NCI-H146 (cell line): Measurements from ENCODE around the gene DGUOK.

Experiments
- DNase-seq: peaks from one replicate; lab custom pipeline; 2025; lab: John Stamatoyannopoulos, UW

The DGUOK gene

DNA sequence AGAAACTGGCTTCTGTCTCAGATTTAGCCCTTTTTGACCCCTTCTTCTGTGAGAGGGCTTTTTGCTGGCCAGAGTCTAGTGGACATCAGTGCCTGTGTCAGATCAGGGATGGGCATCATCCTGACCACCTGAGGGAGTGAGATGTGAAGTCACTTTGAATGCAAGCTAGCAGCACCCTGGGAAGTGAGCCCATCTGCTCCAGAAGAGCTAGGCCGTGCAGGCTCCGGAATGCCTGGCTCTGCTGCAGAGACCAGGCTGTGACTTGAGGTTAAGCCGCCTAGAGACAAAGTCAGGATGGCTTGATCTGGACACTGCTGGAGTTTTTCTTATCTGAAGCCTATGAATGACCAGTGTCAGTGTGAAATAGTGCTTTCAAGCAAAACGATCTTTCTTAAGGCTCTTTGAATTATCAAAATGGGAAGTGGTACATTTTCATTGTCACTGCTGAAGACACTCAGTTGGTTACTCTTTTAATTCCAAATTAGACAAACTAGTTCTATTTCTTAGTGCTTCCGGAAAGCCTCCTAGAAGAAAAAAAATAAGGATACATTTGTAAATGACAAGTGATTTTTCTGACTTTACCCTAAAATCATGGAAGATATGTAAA is 20.8 kb downstream of the DGUOK start:
- DNase-seq, result no peak

DNA sequence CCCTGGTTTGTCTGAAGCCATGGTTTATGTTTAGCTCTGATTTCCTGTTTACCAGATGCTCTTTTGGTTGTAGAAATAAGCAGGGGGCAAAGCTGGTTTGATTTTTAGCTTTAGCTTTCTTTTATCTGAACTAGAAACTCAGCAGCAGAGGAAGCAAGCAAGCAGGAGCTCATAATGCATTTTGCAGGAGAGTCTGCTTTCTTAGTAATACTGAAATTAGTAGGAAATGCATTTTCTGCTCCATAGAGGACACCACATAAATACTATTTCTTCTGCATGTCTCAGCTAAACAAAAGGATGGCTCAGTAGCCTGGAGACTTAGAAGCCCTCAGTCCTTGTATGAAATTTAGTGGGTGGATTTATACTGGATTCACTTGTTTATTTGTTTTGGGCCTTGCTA is 23.1 kb downstream of the DGUOK start:
- no peak for DNase-seq

- no peak for DNase-seq
Measured at GRCh38 chr2:73952499-73953446, 26.1 kb downstream of the DGUOK start.

DNA sequence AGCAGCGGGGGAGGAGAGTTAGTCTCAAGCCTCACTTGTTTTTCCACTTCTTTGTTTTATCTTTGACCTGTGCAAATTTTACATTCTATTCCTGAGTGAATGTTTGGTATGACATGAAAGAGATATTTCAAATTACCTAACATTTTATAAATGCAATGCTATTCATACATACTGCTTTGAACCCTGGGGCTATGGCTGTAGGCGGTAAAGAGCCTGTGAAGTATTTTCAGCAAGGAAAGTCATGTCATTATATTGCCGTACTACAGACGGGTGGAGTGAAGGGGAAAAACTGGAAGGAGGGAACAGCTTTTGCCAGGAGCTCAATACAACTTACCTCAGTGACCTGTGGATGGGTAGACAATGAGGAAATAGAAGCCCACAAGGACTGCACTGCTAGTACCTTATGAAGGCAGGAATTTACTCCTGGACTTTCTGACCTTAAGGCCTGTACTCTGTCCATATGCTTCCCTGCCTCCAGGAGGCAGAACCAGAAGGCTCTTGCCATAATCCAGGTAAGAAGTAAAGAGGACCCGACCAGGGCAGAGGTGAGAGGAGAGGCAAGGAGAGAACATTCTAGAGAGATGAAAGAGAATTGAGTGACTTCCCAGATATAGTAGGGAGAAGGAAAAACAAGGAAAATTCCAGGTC is 29.7 kb downstream of the DGUOK start:
- no peak for DNase-seq

DNA sequence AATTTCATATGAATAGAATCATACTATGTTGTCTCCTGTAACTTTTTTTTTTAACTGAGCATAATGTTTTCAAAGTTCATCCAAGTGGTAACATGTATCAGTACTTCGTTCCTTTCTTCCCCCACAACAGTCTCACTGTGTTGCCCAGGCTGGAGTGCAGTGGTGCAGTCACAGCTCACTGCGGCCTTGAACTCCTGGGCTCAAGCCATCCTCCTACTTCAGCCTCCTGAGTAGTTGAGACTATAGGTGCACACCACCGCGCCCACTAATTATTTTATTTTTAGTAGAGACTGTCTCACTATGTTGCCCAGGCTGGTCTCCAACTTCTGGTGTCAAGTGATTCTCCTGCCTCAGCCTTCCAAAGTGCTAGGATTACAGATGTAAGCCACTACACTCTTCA is 34.6 kb downstream of the DGUOK start:
- no peak for DNase-seq

- no peak for DNase-seq
Measured at GRCh38 chr2:73961823-73962615, 35.3 kb downstream of the DGUOK start.

DNA sequence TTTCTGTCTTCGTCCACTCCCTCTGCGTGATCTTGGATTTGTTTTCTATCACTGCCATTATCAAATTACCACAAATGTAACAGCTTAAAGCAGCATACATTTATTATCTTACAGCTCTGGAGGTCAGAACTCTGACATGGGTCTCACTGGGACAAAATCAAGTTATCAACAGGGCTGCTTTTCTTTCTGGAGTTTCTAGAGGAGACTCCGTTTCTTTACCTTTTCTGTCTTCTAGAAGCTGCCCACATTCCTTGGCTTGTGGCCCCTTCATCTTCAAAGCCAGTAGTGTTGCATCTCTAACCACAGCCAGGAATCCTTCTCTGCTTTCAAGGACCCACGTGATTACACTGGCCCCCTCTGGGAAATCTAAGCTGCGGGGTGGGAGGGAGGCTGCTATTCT is 36.1 kb downstream of the DGUOK start:
- no peak for DNase-seq

DNA sequence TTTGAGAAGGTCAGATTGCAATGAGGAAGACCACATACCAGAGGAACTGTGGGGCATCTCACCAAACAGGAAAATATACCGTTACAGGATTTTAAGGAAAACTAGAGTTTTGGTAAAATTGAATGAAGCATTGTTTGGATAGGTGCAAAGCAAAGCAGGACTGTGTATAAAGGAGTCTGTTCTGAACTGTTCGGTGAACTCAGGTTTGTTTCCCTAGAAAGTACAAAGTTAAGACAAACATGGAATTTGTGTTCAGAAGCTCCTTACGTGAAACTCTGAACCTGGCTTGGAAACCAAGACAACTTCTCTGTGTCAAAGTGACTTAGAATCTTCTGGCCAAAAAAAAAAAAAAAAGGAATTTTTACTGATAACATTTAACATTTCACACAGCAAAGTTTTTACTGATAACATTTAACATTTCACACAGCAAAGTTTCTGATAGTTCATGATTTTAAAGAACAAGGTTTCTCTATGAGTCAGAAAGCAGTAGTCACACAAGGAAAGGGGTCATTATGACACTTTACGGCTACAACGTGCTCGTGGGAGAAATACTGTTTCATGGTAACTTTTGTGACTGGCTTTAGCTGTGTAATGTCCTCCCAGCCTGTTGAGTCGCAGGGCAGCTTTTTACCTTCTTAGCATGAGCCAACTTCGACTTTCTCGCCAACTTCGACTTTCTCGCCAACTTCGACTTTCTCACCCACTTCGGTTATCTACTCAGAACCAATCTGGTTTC is 36.9 kb downstream of the DGUOK start:
- DNase-seq, result no peak

DNA sequence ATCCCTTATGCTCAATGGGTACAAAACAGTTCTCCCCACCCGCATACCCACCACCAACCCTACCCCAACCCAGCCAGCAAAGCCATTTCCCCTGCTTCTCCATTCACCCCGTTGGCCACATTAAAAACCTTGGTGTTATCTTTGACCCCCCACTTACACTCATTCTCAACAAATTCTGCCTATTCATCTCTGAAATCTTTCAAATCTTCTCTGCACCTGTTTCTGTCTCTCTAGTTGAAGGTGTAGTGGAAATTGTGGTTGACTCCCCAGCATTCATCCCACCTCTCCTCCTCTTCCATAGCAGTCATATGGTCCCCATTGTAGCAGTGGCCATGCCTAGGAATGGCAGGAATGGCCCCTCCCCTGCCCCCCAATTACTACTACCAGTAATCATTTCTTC is 37.5 kb downstream of the DGUOK start:
- no peak for DNase-seq

GRCh38 chr2:73965053-73965452 is 38.4 kb downstream of the DGUOK start:
- no peak for DNase-seq

DNA sequence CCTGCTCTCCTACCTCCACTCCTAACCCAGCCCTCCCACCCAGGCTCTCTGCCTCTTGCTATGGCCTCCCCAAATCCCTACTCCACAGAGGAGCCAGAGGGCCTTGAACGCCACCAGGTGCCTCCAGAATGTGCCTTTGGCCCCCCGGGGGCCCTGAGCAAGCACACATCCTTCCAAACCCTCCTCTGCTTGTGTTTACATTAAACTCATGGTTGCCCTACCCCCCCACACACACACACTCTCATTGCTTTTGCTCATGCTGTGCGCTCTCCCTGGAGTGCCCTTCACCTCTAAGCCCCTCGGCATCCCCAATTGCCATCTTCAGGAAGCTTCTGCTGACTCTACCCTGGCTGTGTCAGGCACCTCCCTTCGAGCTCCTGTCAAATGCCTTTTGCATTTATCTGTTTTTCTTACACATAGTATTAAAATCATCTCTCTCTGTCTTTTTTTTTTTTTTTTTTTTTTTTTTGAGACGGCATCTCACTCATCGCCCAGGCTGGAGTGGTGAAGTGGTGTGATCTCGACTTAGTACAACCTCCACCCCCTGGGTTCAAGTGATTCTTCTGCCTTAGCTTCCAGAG is 41.8 kb downstream of the DGUOK start:
- DNase-seq, result peak; percentile 41

GRCh38 chr2:73969356-73969755 is 42.7 kb downstream of the DGUOK start:
- DNase-seq, result no peak

GRCh38 chr2:73970141-73970803 is 43.6 kb downstream of the DGUOK start:
- no peak for DNase-seq

GRCh38 chr2:73970850-73971471 is 44.3 kb downstream of the DGUOK start:
- DNase-seq, result no peak

DNA sequence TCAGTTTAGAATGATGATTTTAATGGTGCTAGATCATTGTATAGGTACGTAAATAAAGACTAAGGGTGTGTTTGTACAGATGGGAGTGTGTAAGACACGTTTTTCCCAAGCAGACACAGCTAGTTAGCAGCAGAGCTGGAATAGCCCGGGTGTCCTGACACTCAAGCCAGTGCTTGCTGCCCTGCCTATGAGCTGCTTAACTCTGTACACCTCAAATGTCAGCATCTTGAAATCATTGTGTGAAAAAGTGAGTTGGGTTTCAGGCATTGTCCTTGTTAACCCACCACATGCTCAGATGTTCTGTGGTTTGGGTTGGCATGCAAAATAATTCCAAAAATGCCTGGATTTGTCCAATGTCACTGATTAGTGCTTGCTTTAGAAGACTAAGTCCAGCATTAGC is 45.0 kb downstream of the DGUOK start:
- DNase-seq, result peak; percentile 14

DNA sequence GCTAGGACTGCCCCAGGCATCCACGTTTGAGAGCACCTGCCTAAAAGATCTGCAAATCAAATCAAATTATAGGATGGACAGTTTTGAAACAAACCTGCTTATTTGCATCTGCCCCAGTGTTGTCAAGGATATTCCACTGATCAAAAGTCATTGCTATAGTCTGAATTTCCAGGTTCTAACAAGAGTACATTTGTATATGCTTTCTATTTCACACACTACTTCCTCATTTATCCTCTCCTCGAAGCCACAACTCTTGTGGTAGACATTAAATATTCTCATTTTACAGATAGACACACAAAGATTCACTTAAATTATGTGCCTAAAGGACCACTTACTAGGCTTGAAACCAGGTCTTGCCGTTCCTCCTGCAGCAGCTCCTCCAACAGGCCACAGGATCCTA is 46.2 kb downstream of the DGUOK start:
- DNase-seq, result no peak

- DNase-seq, result no peak
Measured at GRCh38 chr2:73975731-73976130, 49.1 kb downstream of the DGUOK start.

- DNase-seq, result no peak
Measured at GRCh38 chr2:73976803-73977202, 50.1 kb downstream of the DGUOK start.

DNA sequence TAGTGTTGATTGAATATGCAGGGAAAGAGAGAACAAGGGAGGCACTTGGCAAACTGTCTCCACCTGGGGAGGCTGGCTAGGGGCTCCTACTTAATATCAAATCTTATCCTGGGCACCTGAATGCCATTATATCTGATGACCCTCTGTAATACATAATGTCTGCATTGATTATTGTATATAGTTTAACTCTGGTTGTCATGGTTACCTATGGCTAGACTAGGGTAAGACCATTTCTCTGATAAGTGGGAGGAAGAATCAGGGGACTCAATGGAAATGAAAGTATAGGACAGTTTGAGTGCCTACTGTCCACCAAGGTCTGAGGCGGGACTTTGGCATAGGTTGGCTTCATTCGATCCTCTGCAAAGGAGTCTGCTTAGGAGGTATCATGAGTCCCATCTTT is 50.8 kb downstream of the DGUOK start:
- DNase-seq, result no peak

GRCh38 chr2:73979021-73979420 is 52.3 kb downstream of the DGUOK start:
- DNase-seq, result no peak
